HEK293 (cell line): ENCODE measurements around the gene SLC22A9.

Experiments used
- CTCF ChIA-PET: fragments of 350-600 bp; formaldehyde crosslinking; extraction: SDS; loops from one replicate; lab custom pipeline; 2021; ENCODE audit warnings: antibody characterized with exemption; lab: Yijun Ruan, JAX
- POLR2A ChIA-PET: fragments of 300-600 bp; formaldehyde crosslinking; extraction: SDS; loops from one replicate; lab custom pipeline; 2020; ENCODE audit warnings: antibody characterized with exemption, inconsistent platforms; lab: Yijun Ruan, JAX
- H3K27ac ChIP-seq: fragments of 200-500 bp; sonication (Bioruptor generic); 2 replicates; pipeline ENCODE4 v1.5.1; 2014; ENCODE audit warnings: low read depth, low read length, control low read depth, inconsistent platforms; ENCODE audit errors: extremely low read depth
- H3K36me3 ChIP-seq, 2 experiments: fragments of 200-500 bp in 1 of 2; sonication (Bioruptor generic) in 1 of 2; 1 replicate in 1 of 2; 2 replicates in 1 of 2; pipeline ENCODE4 v1.5.1; 2014 to 2017; ENCODE audit warnings: inconsistent platforms in 2 of 2, low read length in 2 of 2; ENCODE audit not compliant: control insufficient read depth in 2 of 2, insufficient read depth in 1 of 2
- H3K4me1 ChIP-seq: fragments of 200-500 bp; sonication (Bioruptor generic); 2 replicates; pipeline ENCODE4 v1.5.1; 2014; ENCODE audit warnings: mild to moderate bottlenecking, low read length, inconsistent platforms; ENCODE audit not compliant: control insufficient read depth, insufficient read depth
- H3K4me3 ChIP-seq: 2 replicates; pipeline ENCODE4 v1.5.1; 2011; ENCODE audit warnings: low read depth, mild to moderate bottlenecking, control low read depth, low read length, moderate library complexity
- H3K9me3 ChIP-seq: fragments of 200-500 bp; sonication (Bioruptor generic); 2 replicates; pipeline ENCODE4 v1.5.1; 2014; ENCODE audit warnings: low read depth, low read length, inconsistent platforms; ENCODE audit not compliant: control insufficient read depth, insufficient read depth
- AEBP2 ChIP-seq: fragments of 450-650 bp; formaldehyde crosslinking; IDR thresholded peaks from 2 replicates; pipeline ENCODE4 v1.5.1; 2016; ENCODE audit warnings: missing biosample characterization, missing genetic modification characterization, borderline replicate concordance
- BCL11A ChIP-seq: fragments of 450-650 bp; formaldehyde crosslinking; IDR thresholded peaks from 2 replicates; pipeline ENCODE4 v1.5.1; 2016; ENCODE audit warnings: low read depth, missing biosample characterization, missing genetic modification characterization
- RBAK ChIP-seq: fragments of 450-650 bp; formaldehyde crosslinking; IDR thresholded peaks from 2 replicates; pipeline ENCODE4 v1.5.1; 2016; ENCODE audit warnings: missing biosample characterization, missing genetic modification characterization
- YY1 ChIP-seq: fragments of 450-650 bp; formaldehyde crosslinking; IDR thresholded peaks from 2 replicates; pipeline ENCODE4 v1.5.1; 2018; ENCODE audit warnings: missing biosample characterization, missing genetic modification characterization
- ZBTB17 ChIP-seq: fragments of 450-650 bp; formaldehyde crosslinking; IDR thresholded peaks from 2 replicates; pipeline ENCODE4 v1.5.1; 2016; ENCODE audit warnings: missing biosample characterization, missing genetic modification characterization
- ZBTB26 ChIP-seq: fragments of 450-650 bp; formaldehyde crosslinking; optimal IDR thresholded peaks from 2 replicates; pipeline ENCODE3; 2016; ENCODE audit warnings: missing biosample characterization, mild to moderate bottlenecking, missing genetic modification characterization
- ZFP3 ChIP-seq: fragments of 450-650 bp; formaldehyde crosslinking; IDR thresholded peaks from 2 replicates; pipeline ENCODE4 v1.5.1; 2016; ENCODE audit warnings: low read depth, missing biosample characterization, missing genetic modification characterization
- ZNF112 ChIP-seq: fragments of 450-650 bp; formaldehyde crosslinking; IDR thresholded peaks from 2 replicates; pipeline ENCODE4 v1.5.0; 2017; ENCODE audit warnings: missing biosample characterization, missing genetic modification characterization
- ZNF140 ChIP-seq: fragments of 450-650 bp; formaldehyde crosslinking; IDR thresholded peaks from 2 replicates; pipeline ENCODE4 v1.5.1; 2016; ENCODE audit warnings: missing biosample characterization, missing genetic modification characterization
- ZNF211 ChIP-seq: fragments of 450-650 bp; formaldehyde crosslinking; IDR thresholded peaks from 2 replicates; pipeline ENCODE4 v1.5.1; 2016; ENCODE audit warnings: low read depth, missing biosample characterization, missing genetic modification characterization
- ZNF26 ChIP-seq: fragments of 450-650 bp; formaldehyde crosslinking; IDR thresholded peaks from 2 replicates; pipeline ENCODE4 v1.5.1; 2016; ENCODE audit warnings: missing biosample characterization, missing genetic modification characterization
- ZNF274 ChIP-seq, 2 experiments: fragments of 200-500 bp in 1 of 2; fragments of 450-650 bp in 1 of 2; sonication (Bioruptor generic) in 1 of 2; formaldehyde crosslinking in 1 of 2; IDR thresholded peaks; 2 replicates each; pipeline versions ENCODE4 v1.5.1 to v1.6.1; 2014 to 2016; ENCODE audit warnings: borderline replicate concordance in 1 of 2, inconsistent platforms in 1 of 2, low read length in 1 of 2, missing biosample characterization in 1 of 2, missing genetic modification characterization in 1 of 2
- ZNF335 ChIP-seq: fragments of 450-650 bp; formaldehyde crosslinking; conservative IDR thresholded peaks from 2 replicates; pipeline ENCODE4 v1.5.1; 2016; ENCODE audit warnings: missing biosample characterization, missing genetic modification characterization
- ZNF513 ChIP-seq: fragments of 450-650 bp; IDR thresholded peaks from 2 replicates; pipeline ENCODE4 v1.5.1; 2018; ENCODE audit warnings: missing biosample characterization, missing genetic modification characterization
- ZNF530 ChIP-seq: fragments of 450-650 bp; formaldehyde crosslinking; IDR thresholded peaks from 2 replicates; pipeline ENCODE4 v1.5.1; 2016; ENCODE audit warnings: low read depth, missing biosample characterization, missing genetic modification characterization
- ZNF544 ChIP-seq: fragments of 450-650 bp; formaldehyde crosslinking; IDR thresholded peaks from 2 replicates; pipeline ENCODE4 v1.5.0; 2017; ENCODE audit warnings: missing biosample characterization, missing genetic modification characterization
- ZNF548 ChIP-seq: fragments of 450-650 bp; formaldehyde crosslinking; IDR thresholded peaks from 2 replicates; pipeline ENCODE4 v1.5.1; 2016; ENCODE audit warnings: missing biosample characterization, missing genetic modification characterization
- ZNF558 ChIP-seq: fragments of 450-650 bp; formaldehyde crosslinking; IDR thresholded peaks from 2 replicates; pipeline ENCODE4 v1.5.1; 2016; ENCODE audit warnings: missing biosample characterization, missing genetic modification characterization
- ZNF692 ChIP-seq: fragments of 450-650 bp; formaldehyde crosslinking; IDR thresholded peaks from 2 replicates; pipeline ENCODE4 v1.5.1; 2016; ENCODE audit warnings: missing biosample characterization, missing genetic modification characterization
- ZNF768 ChIP-seq: fragments of 450-650 bp; formaldehyde crosslinking; IDR thresholded peaks from 2 replicates; pipeline ENCODE4 v1.5.1; 2018; ENCODE audit warnings: missing biosample characterization, mild to moderate bottlenecking, missing genetic modification characterization
- ZNF791 ChIP-seq: fragments of 450-650 bp; formaldehyde crosslinking; IDR thresholded peaks from 2 replicates; pipeline ENCODE4 v1.5.1; 2016; ENCODE audit warnings: missing biosample characterization, missing genetic modification characterization

The SLC22A9 gene

GRCh38 chr11:63445118-63445517 is 75.5 kb downstream of the SLC22A9 start:
- POLR2A ChIA-PET = no interaction called here
- Histone ChIP-seq H3K27ac (no peak overlapping the region), H3K9me3 (no peaks in the 10 kb centered on the region), H3K4me3 (no peak overlapping the region), H3K36me3 (no peaks in the 10 kb centered on the region), H3K4me1 (no peaks in the 10 kb centered on the region)
- TF ChIP-seq ZFP3 (tag by site-specific recombination) (no peak), ZNF335 (tag by site-specific recombination) (no peak), ZNF211 (tag by site-specific recombination) (no peak), ZBTB26 (tag by site-specific recombination) (no peak), ZNF544 (tag by site-specific recombination) (no peak), BCL11A (no peak), ZNF692 (no peak), ZNF791 (tag by site-specific recombination) (no peak), ZNF558 (tag by site-specific recombination) (no peak), ZNF112 (no peak), ZNF140 (no peak), ZNF26 (tag by site-specific recombination) (no peak), AEBP2 (tag by site-specific recombination) (no peak), ZNF530 (tag by site-specific recombination) (no peak), ZNF768 (tag by site-specific recombination) (no peak), ZBTB17 (tag by site-specific recombination) (no peak)
- CTCF ChIA-PET = no interaction called here

GRCh38 chr11:63445720-63446119 is 76.1 kb downstream of the SLC22A9 start:
- no peaks in the 10 kb centered on the region for H3K4me1 ChIP-seq
- CTCF ChIA-PET = no interaction called here

More at GRCh38 chr11:63445720-63446119, 76.1 kb downstream of the SLC22A9 start:
- H3K9me3 ChIP-seq = no peaks in the 10 kb centered on the region
- POLR2A ChIA-PET = no interaction called here
- H3K36me3 ChIP-seq = no peaks in the 10 kb centered on the region
- TF ChIP-seq YY1 (tag by site-specific recombination) = no peak
- no peak for TF ChIP-seq ZNF274 (IDR thresholded peaks at IDR 0.05; ENCODE audit: low read length)
- no peak for TF ChIP-seq ZNF274 (tag by site-specific recombination; IDR thresholded peaks at IDR 0.05; ENCODE audit: borderline replicate concordance)
- TF ChIP-seq RBAK (tag by site-specific recombination) = no peak
- TF ChIP-seq ZNF548 (tag by site-specific recombination) = no peak
- TF ChIP-seq ZNF513 (tag by site-specific recombination) = no peak
- H3K27ac ChIP-seq = no peak overlapping the region
- H3K4me3 ChIP-seq = no peak overlapping the region
